ENCODE results near the gene VSTM4. TPM values are rescaled to one million over a fixed set of nuclear protein-coding genes. Genes with fewer than 3 reads are reported as not detected.

Gene VSTM4
- total RNA-seq, 1 donor from 2014 or later, result 16.0 TPM

DNA sequence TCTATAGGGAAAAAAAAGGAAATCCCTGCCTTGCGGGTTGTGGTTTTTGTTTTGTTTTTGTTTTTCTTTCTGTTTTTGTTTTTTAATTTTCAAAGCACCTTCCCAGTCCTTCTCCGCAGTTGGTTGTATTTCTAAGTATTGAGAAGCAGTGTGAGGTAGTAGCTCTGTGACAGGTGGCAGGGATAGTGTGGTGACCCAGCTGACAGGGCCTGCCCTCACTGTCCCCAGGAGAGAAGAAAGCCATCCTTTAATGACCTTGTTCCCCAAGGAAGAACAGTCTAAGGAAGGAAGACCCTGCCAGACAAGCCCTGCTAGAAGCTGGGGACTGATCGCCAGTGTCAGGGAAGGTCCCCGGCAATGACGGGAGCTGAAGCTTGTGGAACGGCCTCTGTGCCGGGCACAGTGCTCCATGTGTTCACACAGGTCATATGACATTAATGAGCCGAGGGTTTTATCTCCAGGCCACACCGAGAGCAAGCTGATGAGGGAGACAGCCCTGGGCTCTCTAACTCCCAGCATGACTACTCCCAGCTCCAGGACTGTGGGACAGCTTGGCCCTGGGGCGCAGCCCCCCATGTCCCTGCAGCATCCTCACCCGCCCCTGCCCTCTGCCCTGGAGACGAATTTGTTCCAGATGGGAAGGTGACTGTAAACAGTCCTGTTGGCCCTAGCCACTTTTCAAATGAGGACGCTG lies 106.7 kb downstream of the VSTM4 start:
- no peak for DNase-seq (ENCODE audit: low spot score)

DNA sequence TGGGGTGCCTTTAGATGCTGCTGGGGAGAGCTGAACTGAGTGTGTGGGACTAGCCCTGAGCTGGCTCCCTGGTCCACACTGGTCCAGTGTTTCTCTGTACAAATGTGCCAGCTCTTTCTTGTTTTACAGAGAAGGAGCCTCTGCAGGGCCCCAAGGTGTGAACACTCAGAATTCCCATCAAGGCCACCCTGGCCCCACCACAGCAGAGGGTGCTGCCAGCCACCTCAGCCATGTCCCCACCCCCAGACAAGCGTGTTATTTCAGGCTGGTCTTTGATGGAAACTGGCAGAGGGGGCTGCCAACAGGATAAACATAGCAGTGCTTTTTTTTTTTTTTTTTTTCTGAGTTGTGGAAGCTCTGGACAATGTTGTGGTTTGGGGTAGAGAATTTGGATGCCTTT lies 107.2 kb downstream of the VSTM4 start:
- no peak for DNase-seq (ENCODE audit: low spot score)

DNA sequence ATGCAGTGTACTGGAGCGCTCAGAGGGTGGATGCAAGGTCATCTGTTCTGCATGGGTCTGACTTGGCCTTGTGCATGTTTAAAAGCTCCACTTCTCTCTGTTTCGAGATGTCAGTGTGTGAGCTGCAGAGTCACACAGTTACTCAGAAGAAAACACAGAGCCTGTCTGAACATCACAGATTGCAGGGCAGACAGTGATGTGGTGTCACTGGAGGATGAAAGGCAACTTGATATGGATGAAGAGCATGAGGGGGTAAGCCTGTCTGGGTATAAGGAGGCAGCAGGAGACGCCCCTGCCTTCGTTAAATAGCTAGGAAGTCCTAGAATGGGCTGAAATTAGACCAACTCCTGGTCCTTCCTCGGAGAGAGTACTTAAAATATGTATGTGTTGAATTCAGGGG lies 108.2 kb downstream of the VSTM4 start:
- DNase-seq (ENCODE audit: low spot score), result no peak

DNA sequence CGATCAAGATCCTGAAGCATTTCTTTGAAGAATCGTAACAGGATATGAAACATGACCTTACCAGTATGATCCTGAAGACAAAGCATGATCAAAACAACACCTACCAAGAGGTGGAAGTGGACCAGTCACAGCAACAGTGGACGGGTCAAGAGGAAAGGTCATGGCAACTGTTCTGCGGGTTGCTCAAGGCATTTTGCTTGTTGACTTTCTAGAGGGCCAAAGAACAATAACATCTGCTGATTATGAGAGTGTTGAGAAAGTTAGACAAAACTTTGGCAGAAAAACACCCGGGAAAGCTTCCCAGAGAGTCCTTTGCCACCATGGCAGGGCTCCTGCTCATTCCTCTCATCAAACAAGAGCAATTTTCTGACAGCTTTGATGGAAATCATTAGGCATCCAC lies 110.1 kb downstream of the VSTM4 start:
- no peak for DNase-seq (ENCODE audit: low spot score)

DNA sequence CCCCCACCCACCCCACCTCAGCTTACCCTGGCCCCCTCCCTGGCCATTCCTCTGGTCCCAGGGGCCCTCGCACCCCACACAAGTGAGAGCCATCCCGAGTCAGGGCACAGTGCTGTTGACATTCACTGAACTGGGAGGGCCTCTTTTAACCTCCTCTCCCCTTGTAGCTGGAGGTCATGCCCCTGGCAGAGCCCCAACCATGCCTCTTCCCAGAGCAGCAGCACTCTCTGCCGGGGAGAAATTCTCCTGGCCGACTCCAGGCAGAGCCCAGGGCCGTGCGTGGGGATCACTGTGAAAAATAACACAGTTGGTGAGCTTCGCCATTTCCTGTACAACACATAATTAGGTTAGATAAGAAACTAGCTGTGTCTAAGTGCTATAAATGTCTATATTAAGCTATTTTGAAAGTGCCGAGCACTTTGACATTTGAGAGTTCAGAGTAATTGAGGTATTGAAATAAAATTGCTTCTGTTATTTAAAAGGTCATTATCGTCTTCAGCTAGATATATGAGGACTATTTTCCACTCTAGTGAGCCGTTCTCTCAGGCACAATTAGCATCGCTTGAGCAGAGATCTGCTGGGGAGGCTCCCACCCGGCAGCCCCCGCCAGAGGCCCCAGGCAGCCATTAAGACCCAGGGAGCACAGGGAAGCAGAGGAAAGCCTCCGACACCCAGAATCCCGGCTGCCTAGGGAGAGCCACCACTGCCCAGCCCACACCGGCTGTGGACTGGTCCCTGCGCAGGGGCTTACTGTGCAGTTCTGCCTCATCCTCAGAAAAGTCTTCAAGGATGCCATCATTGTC lies 113.3 kb downstream of the VSTM4 start:
- no peak for DNase-seq (ENCODE audit: low spot score)

DNA sequence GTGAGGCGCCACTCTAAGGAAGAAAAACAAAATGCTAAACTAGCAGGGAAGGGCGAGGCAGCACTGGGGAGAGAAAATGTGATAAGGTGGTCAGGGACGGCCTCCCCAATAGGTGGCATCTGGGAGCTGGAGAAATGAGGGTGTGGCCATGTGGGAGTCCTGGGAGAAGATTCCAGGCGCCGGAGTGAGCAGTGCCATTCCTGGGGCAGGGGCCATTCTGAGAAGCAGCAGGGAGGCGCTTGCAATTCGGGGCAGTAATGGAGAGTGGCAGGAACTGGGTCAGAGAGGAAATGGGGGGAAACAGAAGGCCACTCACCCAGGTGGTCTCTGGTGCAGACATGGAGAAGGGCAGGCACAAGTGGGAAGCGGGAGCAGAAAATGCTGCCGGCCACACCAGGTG lies 113.9 kb downstream of the VSTM4 start:
- no peak for DNase-seq (ENCODE audit: low spot score)

DNA sequence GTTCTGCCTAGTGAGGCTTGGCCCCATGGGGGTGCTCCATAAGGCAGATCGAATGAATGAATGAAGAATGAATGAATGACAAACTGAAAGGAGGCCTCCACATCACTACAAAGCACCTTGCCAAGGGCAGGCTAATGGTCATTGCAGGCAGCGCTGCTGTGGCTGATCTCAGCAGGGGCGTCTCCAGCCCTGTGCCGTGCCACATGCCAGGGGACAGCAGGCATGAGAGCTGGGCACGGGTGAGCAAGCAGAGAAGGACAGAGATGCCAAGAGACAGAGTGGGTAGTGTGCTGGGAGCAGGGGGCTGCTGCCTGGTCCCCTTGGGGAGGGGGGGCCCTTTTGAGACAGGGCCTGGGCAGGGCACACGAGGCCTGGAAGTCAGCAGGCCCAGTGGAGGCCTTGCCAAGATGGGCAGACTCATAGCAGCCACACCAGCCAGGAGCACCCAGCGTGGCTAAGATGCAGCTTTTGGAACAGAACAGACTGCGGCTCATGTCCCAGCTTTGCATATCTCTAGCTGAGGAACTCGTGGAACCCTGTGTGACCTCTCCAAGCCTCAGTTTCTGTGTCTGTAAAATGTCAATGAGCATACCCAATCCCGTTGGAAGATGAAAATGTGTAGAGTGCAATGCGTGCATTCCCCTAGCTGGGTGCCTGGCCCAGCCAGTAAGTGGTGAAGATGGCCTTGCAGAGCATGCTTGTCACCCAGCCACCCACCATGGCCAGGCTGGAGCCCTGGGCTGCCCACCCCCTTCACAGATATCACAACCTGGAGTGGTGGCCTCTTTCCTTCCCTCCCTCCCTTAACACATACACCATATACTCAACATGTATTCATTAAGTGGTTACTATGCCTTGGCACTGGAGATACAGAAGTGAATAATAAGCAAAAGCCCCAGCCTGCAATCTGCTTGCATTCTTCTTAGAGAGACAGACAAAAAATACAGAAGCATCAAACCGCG lies 114.6 kb downstream of the VSTM4 start:
- no peak for DNase-seq (ENCODE audit: low spot score)

DNA sequence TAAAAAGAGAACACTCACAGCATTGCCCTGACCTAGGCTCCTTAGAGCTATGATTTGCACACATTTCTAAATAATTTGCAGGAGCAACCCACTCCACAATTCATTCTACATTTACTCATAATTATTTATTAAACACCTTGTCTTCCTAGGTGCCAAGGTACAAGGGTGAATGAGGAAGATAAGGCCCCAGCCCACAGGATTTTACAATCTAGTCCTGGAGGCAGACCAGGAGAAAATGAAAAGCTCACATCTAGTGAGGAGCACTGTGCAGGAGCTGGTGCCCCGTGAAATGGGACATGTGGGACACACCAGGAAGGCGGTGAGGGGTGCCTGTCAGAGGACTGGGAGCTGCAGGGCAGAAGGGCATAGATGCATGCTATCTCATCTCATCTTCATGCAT lies 116.0 kb downstream of the VSTM4 start:
- DNase-seq (ENCODE audit: low spot score), result no peak

DNA sequence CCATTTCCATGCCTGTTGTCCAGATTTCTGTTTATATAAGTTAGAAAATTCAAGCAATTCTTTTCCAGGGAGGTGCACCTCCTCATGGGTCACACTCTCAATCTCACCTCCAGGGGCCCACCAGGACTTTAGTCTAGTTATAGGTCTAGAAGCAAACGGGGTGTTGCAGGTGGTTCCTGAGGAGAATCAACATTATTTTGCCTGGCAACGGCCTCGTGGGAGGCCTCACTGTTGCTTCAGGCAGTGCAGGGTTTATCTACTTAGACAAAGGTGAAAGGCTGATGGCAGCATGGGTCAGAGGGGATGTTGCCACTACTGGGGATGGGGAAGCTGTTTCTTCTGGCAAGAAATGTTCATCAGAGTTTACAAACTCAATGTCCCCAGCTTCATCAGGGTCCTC lies 119.0 kb downstream of the VSTM4 start:
- no peak for DNase-seq (ENCODE audit: low spot score)

DNA sequence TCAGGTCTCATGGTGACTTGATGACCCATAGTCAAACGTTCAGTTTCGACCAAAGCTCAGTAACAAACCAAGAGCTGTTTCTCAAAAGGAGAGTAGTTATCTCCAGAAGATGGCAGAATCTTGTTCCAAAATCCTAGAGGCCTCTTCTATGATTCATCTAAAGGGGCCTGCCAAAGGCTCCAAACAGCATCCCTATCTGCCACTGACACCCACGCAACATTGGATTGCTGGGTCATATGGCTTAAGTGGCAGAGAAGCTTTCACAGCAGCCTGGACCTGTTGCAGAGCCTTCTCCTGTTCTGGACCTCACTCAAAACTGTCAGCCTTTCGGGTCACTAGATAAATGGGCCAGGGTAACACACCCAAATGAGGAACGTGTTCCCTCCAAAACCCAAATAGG lies 121.7 kb downstream of the VSTM4 start:
- DNase-seq (ENCODE audit: low spot score), result no peak

DNA sequence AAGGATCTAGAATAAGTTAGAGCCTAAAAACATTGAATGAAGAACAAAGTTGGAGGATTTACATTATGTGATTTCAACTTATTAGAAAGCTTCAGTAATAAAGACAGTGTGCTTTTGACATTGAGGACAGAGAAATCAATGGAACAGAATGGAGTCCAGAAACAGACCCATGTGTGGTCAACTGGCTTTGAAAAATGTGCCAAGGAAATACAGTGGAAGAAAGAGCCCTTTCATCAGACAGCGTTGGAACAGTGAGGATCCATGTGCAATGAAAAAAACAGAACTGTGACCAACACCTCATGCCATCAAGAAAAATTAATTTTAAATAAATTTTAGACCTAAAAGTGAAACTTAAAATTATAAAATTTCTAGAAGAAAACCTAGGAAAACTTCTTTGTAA lies 125.1 kb downstream of the VSTM4 start:
- DNase-seq (ENCODE audit: low spot score), result no peak

DNA sequence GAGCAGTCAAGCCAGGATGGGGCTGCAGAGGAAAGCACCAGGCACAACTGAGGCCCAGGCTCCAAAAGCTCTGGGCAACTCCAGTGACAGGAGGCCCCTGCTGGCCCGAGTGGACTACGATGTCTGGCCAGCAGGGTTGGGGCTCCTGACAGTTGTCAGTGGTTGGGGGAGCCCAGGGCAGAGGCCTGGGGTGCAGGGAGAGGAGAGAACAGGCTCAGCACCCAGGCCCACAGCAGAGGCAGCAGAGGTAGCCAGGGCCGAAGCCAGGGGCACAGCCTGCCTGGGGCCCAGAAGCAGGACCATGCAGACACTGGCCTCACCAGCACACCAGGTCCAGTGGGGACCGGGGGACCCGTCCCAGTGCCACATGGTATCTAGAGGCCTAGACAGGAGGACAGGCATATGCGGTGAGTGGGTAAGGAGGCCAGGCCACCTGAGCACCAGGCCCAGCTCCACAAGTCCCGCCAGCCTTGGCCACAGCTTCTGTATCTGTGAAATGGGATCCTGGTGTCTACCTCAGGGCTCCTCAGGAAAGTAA lies 129.6 kb downstream of the VSTM4 start:
- no peak for DNase-seq (ENCODE audit: low spot score)

DNA sequence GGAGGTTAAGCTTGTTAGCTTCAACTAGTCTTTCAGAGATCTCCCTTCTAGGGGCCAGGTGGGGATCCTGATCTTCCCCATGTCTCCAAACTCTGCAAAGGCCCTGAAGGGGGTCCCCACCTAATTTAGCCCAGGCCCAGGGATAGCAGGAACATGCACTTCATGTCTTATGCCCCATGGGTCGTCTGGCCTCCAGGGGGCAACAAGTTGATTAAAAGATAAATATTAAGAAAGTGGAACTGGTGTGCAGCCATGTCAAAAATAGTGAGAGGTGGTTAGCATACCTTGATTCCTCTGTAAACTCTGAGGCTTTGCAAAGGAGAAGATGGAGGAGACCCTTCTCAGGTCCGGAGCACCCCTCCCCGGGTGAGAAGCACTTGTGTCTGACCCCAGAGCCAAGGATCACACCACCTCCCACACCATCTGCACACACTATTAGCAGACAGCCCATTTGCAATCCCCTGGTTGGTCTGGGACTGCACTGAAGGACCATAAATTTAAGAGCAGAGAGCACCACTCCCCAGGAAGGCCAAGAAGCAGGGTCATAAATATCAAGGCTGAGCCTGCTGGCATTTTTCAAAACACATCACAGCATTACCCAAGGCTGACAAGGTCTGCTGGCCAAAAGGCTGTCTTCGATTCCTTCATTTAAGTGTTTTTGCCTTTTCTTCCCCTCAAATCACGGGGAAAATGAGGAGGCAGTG lies 131.5 kb downstream of the VSTM4 start:
- DNase-seq (ENCODE audit: low spot score), result no peak

DNA sequence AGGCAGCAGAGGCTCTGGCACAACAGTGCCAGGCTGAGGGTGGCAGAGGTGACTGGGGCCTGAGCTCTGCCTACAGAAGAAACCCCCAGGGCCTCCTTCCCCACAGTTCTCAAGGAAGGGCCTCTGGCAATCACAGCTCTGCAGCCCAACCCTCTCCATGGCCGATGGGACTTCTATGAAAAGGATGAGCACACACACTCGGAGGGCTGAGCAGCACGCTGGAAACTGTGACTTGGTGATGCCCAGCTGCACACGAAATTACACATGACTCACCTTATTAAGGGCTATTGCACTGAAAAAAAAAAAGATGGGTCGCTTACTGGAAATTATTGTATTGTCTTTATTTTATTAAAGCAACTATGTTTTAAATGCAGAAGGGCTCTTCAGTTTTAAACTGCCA lies 132.7 kb downstream of the VSTM4 start:
- no peak for DNase-seq (ENCODE audit: low spot score)

DNA sequence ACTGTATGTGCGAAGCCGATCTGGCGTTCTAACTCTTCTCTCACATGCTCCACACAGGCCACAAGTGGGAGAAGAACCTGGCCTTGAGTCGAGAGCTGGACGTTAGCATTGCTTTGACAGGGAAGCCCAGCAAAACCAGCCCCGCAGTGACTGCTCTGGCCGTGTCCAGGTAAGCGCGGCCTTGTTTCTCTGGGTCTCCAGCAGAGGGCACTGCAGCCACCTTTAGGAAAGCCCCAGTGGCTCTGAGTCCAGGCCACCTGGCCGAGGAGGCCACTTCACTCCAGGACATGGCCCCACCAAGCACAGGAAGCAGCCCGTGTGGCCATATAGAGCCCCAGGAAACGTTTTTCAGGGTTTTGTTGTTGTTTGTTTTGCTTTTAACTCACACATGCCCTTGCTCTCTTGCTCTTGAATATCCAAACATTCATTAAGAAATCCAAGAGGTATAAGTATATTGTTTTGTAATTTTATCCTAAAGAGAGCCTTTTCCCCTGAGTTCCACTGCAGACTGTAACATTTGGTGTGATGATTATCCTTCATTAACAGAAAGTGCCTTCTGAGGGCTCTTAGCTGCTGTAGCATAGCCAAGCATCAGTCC lies 133.9 kb downstream of the VSTM4 start:
- DNase-seq (ENCODE audit: low spot score), result peak; percentile 64

DNA sequence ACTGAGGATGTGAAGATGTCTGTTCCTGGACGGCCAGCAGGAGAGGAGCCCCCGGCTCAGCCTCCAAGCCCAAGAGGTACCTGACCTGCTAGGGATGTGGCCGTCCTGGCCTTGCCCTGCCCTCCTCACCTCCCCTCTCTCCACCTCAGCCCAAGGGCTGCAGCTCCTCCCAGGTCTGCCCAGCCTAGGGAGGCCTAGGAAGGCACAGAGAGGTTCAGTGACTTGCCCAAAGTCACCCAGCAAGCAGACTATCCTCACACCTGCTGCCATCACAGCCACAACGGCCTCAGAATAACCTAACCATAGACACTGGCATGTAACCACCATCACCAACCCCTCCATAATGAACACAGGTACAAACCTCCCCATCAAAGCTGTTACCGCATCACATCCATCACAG lies 137.0 kb downstream of the VSTM4 start:
- DNase-seq (ENCODE audit: low spot score), result no peak

DNA sequence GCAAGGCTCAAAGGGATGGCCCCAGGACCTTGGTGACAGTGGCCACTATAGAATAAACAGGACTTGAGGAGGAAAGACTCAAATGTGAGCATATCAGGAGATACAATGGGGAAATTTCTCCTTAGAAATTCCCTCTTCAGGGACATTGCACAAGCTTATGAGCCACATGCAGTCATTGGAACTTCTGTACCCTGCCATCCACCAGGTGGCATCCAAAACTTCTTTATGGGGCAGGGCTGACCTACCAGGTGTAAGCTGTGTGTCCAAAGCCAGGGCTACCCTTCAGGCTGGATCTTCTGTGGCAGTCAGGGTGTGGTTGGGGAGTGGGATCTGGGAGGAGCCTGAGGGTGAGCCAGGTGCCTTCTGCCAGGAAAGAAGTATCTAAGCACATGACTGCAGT lies 139.1 kb downstream of the VSTM4 start:
- no peak for DNase-seq (ENCODE audit: low spot score)

DNA sequence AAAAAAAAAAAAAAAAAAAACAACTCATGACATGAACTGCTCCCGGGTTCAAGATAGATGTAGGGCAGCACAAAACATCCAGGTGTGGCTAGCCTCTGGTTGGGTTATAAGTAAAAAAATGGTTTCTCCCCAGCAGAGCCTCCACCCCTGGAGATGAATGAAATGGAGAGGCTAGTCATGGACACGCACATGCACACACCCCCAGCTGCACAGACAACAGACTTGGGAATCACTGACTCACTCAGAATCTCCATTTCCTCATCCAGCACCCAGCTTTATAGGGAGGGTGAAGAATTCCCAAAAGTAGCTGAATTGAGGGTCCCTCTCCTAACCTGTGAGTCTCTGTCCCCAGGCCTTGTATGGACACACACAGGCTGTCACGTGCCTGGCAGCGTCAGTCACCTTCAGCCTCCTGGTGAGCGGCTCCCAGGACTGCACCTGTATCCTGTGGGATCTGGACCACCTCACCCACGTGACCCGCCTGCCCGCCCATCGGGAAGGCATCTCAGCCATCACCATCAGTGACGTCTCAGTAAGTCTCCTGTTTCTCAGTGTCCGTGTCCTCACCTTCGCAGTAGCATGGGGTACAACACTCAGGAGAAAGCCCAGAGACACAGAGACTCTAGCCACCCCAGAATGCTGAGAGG lies 140.7 kb downstream of the VSTM4 start:
- DNase-seq (ENCODE audit: low spot score), result no peak

DNA sequence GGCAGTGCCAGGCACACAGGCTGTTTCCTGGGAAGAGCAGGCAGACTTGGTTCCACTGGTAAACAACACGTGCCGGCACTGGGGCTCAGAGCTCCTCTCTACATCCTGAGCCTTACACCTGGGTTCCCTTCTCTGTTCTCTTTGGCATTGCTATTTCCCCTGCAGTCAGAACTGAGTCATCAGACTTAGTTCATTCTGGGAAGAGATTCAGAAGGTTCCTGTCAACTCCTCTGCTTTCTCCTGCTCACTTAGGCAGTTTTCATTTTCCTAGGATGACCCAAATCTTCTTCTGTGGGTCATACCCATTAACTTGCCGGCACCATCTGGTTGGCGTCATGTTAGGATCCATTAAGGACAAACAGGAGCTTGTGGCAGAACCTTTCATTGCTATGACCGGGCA lies 142.3 kb downstream of the VSTM4 start:
- DNase-seq (ENCODE audit: low spot score), result no peak

DNA sequence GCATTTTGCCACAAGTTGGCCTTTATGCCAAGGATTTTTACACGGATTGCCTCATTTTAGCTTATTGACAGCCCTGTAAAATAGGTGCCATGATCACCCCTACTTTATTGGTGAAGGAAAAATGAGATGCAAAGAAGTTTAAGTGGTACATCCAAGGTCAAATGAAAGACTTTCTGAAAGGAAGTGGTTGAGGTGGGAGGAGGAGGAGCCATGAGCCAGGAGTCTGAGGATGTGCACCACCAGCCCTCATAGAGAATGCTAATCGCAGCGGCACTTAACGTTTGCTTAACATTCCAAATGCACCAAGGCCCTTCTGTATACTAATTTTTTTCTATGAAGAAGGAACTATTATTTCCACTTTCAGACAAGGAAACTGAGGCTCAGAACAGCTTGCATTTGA lies 144.7 kb downstream of the VSTM4 start:
- no peak for DNase-seq (ENCODE audit: low spot score)

DNA sequence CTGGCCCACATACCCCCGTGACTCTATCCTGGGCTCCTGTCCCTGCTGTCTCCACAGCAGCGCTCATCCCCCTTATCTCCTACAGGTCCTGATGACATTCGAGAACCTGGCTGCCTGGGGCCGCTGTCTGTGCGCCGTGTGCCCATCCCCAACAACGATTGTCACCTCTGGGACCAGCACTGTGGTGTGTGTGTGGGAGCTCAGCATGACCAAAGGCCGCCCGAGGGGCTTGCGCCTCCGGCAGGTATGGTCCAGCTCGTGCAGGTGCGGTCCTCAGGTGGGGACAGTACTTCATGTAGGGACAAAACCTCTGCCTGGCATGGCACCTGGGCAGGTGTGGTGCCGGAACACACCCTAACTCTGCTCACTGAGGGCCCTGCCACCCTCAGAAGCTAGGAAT lies 145.3 kb downstream of the VSTM4 start:
- DNase-seq (ENCODE audit: low spot score), result no peak
